Body of pancreas (tissue), 4 donors: Measurements from ENCODE around the gene CELA2A.

Source experiments
- POLR2A ChIP-seq, 3 donors: fragments of 450-650 bp; IDR thresholded peaks; one replicate each; pipeline ENCODE4 v1.6.1; 2016; ENCODE audit warnings: antibody characterized with exemption in 3 of 3, mild to moderate bottlenecking in 2 of 3
- TF ChIP-seq, protein P1 (sequence below), 7 experiments: fragments of 450-650 bp in 4 of 7; fragments of 200-600 bp in 3 of 7; sonication (generic) in 3 of 7; IDR thresholded peaks; one replicate each; pipeline ENCODE4 v1.5.1; 2016 to 2019; ENCODE audit warnings: antibody characterized with exemption in 7 of 7

DNA sequence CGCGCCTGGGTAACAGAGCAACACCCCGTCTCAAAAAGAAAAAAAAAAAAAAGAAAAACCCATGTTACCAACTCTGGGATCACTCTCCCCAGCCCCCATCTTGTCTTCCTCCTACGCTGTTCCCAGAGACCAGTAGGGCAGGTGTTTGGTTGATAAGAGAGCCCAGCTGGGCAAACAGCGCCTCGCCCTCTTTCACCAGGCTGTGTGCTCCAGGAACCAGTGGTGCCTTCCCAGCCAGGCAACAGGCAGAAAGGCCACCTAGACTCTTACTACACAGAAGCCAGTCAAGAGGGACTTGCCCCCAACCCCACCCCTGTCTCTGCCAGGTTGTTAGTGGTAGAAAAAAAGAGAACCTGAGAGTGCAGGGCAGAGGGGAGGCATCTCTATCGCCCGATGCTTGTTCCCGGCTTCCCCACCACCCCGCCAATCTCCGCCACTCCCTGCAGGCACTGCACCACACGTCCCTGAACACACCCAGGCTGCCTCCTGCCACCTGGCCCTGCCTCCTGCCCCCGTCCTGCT, 32.3 kb upstream of the CELA2A start:
- peak in 2 of 3 donors; percentile 71 for TF ChIP-seq POLR2A (IDR thresholded peaks at IDR 0.05)
- TF ChIP-seq, protein P1, sequence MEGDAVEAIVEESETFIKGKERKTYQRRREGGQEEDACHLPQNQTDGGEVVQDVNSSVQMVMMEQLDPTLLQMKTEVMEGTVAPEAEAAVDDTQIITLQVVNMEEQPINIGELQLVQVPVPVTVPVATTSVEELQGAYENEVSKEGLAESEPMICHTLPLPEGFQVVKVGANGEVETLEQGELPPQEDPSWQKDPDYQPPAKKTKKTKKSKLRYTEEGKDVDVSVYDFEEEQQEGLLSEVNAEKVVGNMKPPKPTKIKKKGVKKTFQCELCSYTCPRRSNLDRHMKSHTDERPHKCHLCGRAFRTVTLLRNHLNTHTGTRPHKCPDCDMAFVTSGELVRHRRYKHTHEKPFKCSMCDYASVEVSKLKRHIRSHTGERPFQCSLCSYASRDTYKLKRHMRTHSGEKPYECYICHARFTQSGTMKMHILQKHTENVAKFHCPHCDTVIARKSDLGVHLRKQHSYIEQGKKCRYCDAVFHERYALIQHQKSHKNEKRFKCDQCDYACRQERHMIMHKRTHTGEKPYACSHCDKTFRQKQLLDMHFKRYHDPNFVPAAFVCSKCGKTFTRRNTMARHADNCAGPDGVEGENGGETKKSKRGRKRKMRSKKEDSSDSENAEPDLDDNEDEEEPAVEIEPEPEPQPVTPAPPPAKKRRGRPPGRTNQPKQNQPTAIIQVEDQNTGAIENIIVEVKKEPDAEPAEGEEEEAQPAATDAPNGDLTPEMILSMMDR (IDR thresholded peaks at IDR 0.05), result peak in 2 of 7 experiments; percentile 18 to 19
